HepG2 (cell line): ENCODE data around the gene CD300A. TPM values are rescaled to one million over a fixed set of nuclear protein-coding genes. Genes with fewer than 3 reads are reported as not detected.

Experiments used
- CREBL2 ChIP-seq: sonication (generic); formaldehyde crosslinking; IDR thresholded peaks from 2 replicates; pipeline ENCODE4 v1.8.1; 2023; ENCODE audit warnings: missing genetic modification reagents, mild to moderate bottlenecking, borderline replicate concordance
- PBX3 ChIP-seq: sonication (generic); formaldehyde crosslinking; IDR thresholded peaks from 2 replicates; pipeline ENCODE4 v1.8.1; 2023; ENCODE audit warnings: missing genetic modification reagents, inconsistent platforms, borderline replicate concordance
- POLR2AphosphoS2 ChIP-seq: IDR thresholded peaks from 2 replicates; pipeline ENCODE4 v1.6.1; 2011; ENCODE audit warnings: low read depth, low read length, improper control_type of control experiment
- REPIN1 ChIP-seq: sonication (generic); formaldehyde crosslinking; IDR thresholded peaks from 2 replicates; pipeline ENCODE4 v1.8.0; 2022; ENCODE audit warnings: missing genetic modification reagents, low read depth, mild to moderate bottlenecking, borderline replicate concordance
- SP2 ChIP-seq: sonication (generic); formaldehyde crosslinking; IDR thresholded peaks from 2 replicates; pipeline ENCODE4 v1.5.1; 2020; ENCODE audit warnings: mild to moderate bottlenecking, missing genetic modification reagents
- TCF12 ChIP-seq, 2 experiments: fragments of 450-650 bp in 1 of 2; sonication (generic) in 1 of 2; formaldehyde crosslinking in 1 of 2; IDR thresholded peaks; 2 replicates each; pipeline versions ENCODE4 v1.6.1 to v1.8.0; 2017 to 2022; ENCODE audit warnings: antibody characterized with exemption in 1 of 2, mild to moderate bottlenecking in 1 of 2, missing genetic modification reagents in 1 of 2, moderate library complexity in 1 of 2
- TEAD2 ChIP-seq: sonication (generic); formaldehyde crosslinking; IDR thresholded peaks from 2 replicates; pipeline ENCODE4 v1.9.0; 2021; ENCODE audit warnings: missing genetic modification reagents
- ZBTB8A ChIP-seq: sonication (generic); formaldehyde crosslinking; IDR thresholded peaks from 2 replicates; pipeline ENCODE4 v1.4.0; 2020; ENCODE audit warnings: mild to moderate bottlenecking, low read depth, missing genetic modification reagents, borderline replicate concordance
- ZFAT ChIP-seq: sonication (generic); formaldehyde crosslinking; conservative IDR thresholded peaks from 2 replicates; pipeline ENCODE4 v1.8.1; 2023; ENCODE audit warnings: missing genetic modification reagents, inconsistent platforms
- ZNF335 ChIP-seq: sonication (generic); formaldehyde crosslinking; IDR thresholded peaks from 2 replicates; pipeline ENCODE4 v1.4.0; 2020; ENCODE audit warnings: missing genetic modification reagents
- ZNF530 ChIP-seq: sonication (generic); formaldehyde crosslinking; IDR thresholded peaks from 2 replicates; pipeline ENCODE4 v1.5.0; 2020; ENCODE audit warnings: low read depth, mild to moderate bottlenecking, missing genetic modification reagents
- ZNF589 ChIP-seq: sonication (generic); formaldehyde crosslinking; conservative IDR thresholded peaks from 2 replicates; pipeline ENCODE4 v1.8.0; 2022; ENCODE audit warnings: mild to moderate bottlenecking, moderate library complexity, missing genetic modification reagents
- ZNF704 ChIP-seq: sonication (generic); formaldehyde crosslinking; IDR thresholded peaks from 2 replicates; pipeline ENCODE4 v1.8.1; 2023; ENCODE audit warnings: mild to moderate bottlenecking, inconsistent platforms, moderate library complexity, missing genetic modification reagents, borderline replicate concordance
- ZNF746 ChIP-seq: sonication (generic); formaldehyde crosslinking; IDR thresholded peaks from 2 replicates; pipeline ENCODE4 v1.8.0; 2022; ENCODE audit warnings: mild to moderate bottlenecking, missing genetic modification reagents
- ZZZ3 ChIP-seq: sonication (generic); formaldehyde crosslinking; IDR thresholded peaks from 2 replicates; pipeline ENCODE4 v1.4.0; 2020; ENCODE audit warnings: missing genetic modification reagents, mild to moderate bottlenecking, borderline replicate concordance
- polyA plus RNA-seq, 8 experiments: library from polyadenylated mRNA; depleted of rRNA in 3 of 8; stranded (reverse) in 7 of 8; unstranded in 1 of 8; fragments of >200 nt; fragmentation: Illumina TruSeq in 4 of 8; extraction: Trizol in 4 of 8; gene quantifications; 2 replicates each; pipeline versions ENCODE4 v1.2.1 to v1.2.3, GENCODE V29; 2011 to 2016; ENCODE audit warnings: low read depth in 4 of 8, missing spikeins in 1 of 8, mixed read lengths in 1 of 8; ENCODE audit not compliant: insufficient read depth in 1 of 8
- total RNA-seq, 5 experiments: library from RNA; depleted of rRNA; stranded (reverse); fragments of >200 nt; fragmentation: Illumina TruSeq; extraction: Trizol; gene quantifications; 2 replicates each; pipeline ENCODE4 v1.2.3, GENCODE V29; 2016; ENCODE audit warnings: low read depth in 1 of 5
- TF ChIP-seq, protein P1 (sequence below): sonication (generic); formaldehyde crosslinking; IDR thresholded peaks from 2 replicates; pipeline ENCODE4 v1.4.0; 2020; ENCODE audit warnings: missing genetic modification reagents, mild to moderate bottlenecking, borderline replicate concordance
- TF ChIP-seq, protein P2 (sequence below): IDR thresholded peaks from 2 replicates; pipeline ENCODE4 v1.6.1; 2016; ENCODE audit warnings: missing compliant biosample characterization, missing genetic modification reagents, borderline replicate concordance
- TF ChIP-seq, protein P3 (sequence below): sonication (generic); formaldehyde crosslinking; conservative IDR thresholded peaks from 2 replicates; pipeline ENCODE4 v1.4.0; 2020; ENCODE audit warnings: missing genetic modification reagents
- TF ChIP-seq, protein P4 (sequence below): sonication (generic); formaldehyde crosslinking; IDR thresholded peaks from 2 replicates; pipeline ENCODE4 v1.8.1; 2023; ENCODE audit warnings: mild to moderate bottlenecking, missing genetic modification reagents

Gene CD300A
- total and polyA plus RNA-seq, 2 of the 13 experiments (the other 11 are each of a cell fraction or from before 2014, with no cell fraction given) = not detected

DNA sequence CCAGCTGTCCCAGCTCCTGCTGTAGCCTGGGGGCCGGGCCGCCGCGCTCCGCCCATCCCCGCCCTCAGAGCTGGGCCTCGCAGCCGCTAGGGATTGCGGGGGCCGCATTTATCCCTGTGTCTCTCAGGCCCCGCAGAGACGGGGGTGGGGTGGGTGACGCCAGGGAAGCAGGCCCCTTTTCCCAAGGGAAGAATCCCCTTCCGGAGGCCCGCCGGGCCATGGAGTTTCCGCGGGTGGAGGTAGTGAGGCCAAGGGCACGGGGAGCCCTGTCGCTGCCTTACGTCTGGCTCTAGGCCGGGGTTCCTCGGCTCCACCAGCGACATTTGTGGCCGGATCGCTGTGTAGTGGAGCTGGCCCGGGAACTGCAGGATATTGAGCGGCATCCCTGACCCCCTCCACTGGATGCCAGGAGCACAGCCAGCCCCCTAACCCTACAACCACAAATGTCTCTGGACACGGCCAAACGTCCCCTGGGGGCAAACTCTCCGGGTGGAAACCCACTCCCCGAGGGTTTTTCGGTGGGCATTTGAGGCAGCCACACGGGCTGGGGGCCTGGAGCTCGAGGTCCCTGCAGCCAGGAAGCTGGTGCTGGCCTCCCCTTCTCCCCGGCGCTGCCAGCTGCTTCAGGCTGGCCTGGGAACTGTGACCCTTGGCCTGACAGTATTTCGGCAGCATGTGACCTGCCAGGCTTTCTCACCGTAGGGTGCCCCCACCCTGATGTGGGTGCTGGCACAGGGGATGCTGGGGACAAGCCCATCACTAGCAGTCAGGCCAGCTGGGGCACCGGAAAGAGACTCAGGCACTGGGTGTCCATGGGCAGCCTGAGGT lies 12.0 kb upstream of the CD300A start (continued):
- TF ChIP-seq, protein P1, sequence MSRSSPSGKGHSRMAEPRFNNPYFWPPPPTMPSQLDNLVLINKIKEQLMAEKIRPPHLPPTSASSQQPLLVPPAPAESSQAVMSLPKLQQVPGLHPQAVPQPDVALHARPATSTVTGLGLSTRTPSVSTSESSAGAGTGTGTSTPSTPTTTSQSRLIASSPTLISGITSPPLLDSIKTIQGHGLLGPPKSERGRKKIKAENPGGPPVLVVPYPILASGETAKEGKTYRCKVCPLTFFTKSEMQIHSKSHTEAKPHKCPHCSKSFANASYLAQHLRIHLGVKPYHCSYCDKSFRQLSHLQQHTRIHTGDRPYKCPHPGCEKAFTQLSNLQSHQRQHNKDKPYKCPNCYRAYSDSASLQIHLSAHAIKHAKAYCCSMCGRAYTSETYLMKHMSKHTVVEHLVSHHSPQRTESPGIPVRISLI = peak; percentile 67; the same call in 1 of the 2 replicates
- TF ChIP-seq PBX3 (no peak), SP2 (CRISPR knock-in tag) (no peak), ZNF746 (CRISPR knock-in tag) (no peak; the same call in 1 of the 2 replicates), CREBL2 (CRISPR knock-in tag) (0 out of 2 replicates have a peak, but pooled peaks have one; percentile 31), ZBTB8A (CRISPR knock-in tag) (0 out of 2 replicates have a peak, but pooled peaks have one; percentile 40), ZZZ3 (CRISPR knock-in tag) (peak; percentile 69; the same call in 1 of the 2 replicates), POLR2AphosphoS2 (no peak), ZNF704 (CRISPR knock-in tag) (peak; percentile 80; the same call in 1 of the 2 replicates), TEAD2 (CRISPR knock-in tag) (no peak), TCF12 (IDR thresholded peaks at IDR 0.05) (no peak), TCF12 (CRISPR knock-in tag; IDR thresholded peaks at IDR 0.05) (peak; percentile 81; the same call in 1 of the 2 replicates), ZFAT (CRISPR knock-in tag) (no peak), ZNF530 (no peak), ZNF335 (CRISPR knock-in tag) (no peak), ZNF589 (no peak), REPIN1 (no peak)
- TF ChIP-seq, protein P2, sequence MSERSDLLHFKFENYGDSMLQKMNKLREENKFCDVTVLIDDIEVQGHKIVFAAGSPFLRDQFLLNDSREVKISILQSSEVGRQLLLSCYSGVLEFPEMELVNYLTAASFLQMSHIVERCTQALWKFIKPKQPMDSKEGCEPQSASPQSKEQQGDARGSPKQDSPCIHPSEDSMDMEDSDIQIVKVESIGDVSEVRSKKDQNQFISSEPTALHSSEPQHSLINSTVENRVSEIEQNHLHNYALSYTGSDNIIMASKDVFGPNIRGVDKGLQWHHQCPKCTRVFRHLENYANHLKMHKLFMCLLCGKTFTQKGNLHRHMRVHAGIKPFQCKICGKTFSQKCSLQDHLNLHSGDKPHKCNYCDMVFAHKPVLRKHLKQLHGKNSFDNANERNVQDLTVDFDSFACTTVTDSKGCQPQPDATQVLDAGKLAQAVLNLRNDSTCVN = no peak; the same call in 1 of the 2 replicates
- TF ChIP-seq, protein P3, sequence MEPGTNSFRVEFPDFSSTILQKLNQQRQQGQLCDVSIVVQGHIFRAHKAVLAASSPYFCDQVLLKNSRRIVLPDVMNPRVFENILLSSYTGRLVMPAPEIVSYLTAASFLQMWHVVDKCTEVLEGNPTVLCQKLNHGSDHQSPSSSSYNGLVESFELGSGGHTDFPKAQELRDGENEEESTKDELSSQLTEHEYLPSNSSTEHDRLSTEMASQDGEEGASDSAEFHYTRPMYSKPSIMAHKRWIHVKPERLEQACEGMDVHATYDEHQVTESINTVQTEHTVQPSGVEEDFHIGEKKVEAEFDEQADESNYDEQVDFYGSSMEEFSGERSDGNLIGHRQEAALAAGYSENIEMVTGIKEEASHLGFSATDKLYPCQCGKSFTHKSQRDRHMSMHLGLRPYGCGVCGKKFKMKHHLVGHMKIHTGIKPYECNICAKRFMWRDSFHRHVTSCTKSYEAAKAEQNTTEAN (CRISPR knock-in tag) = no peak
- TF ChIP-seq, protein P4, sequence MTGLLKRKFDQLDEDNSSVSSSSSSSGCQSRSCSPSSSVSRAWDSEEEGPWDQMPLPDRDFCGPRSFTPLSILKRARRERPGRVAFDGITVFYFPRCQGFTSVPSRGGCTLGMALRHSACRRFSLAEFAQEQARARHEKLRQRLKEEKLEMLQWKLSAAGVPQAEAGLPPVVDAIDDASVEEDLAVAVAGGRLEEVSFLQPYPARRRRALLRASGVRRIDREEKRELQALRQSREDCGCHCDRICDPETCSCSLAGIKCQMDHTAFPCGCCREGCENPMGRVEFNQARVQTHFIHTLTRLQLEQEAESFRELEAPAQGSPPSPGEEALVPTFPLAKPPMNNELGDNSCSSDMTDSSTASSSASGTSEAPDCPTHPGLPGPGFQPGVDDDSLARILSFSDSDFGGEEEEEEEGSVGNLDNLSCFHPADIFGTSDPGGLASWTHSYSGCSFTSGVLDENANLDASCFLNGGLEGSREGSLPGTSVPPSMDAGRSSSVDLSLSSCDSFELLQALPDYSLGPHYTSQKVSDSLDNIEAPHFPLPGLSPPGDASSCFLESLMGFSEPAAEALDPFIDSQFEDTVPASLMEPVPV (CRISPR knock-in tag) = no peak; the same call in 1 of the 2 replicates
